ENCODE measurements around the gene MRPL14. TPM values are rescaled to one million over a fixed set of nuclear protein-coding genes. Genes with fewer than 3 reads are reported as not detected.

MRPL14 gene
- polyA plus RNA-seq, 1 donor = 51.4 TPM

- Histone ChIP-seq H3K4me3 (ENCODE audit: low read length) (no peak overlapping the region), H3K36me3 (ENCODE audit: control insufficient read depth, insufficient read depth, low read length) (no peaks in the 10 kb centered on the region), H3K9me3 (ENCODE audit: control insufficient read depth, low read depth, low read length) (no peaks in the 10 kb centered on the region), H3K27ac (ENCODE audit: low read length) (peak overlapping the region; percentile 81), H3K4me1 (ENCODE audit: control insufficient read depth, insufficient read depth, low read length) (peaks cover 43% of the 10 kb centered on the region), H3K27me3 (ENCODE audit: control insufficient read depth, insufficient read depth, low read length) (no peaks in the 10 kb centered on the region)
- DNase-seq = peak; percentile 65 to 81
- WGBS (ENCODE audit: insufficient coverage, low lambda C conversion rate) = no CpG with 5 or more reads among the region's 13 CpGs
Observed at GRCh38 chr6:44074439-44074812, 52.8 kb downstream of the MRPL14 start.

- DNase-seq = no peak
- no CpG with 5 or more reads among the region's 25 CpGs for WGBS (ENCODE audit: insufficient coverage, low lambda C conversion rate)
- H3K4me1 ChIP-seq (ENCODE audit: control insufficient read depth, insufficient read depth, low read length) = peaks cover 43% of the 10 kb centered on the region
- no peaks in the 10 kb centered on the region for H3K36me3 ChIP-seq (ENCODE audit: control insufficient read depth, insufficient read depth, low read length)
- H3K27ac ChIP-seq (ENCODE audit: low read length) = peak overlapping the region; percentile 81
- H3K9me3 ChIP-seq (ENCODE audit: control insufficient read depth, low read depth, low read length) = no peaks in the 10 kb centered on the region
- peak overlapping the region; percentile 44 for H3K4me3 ChIP-seq (ENCODE audit: low read length)
- H3K27me3 ChIP-seq (ENCODE audit: control insufficient read depth, insufficient read depth, low read length) = no peaks in the 10 kb centered on the region
Observed at GRCh38 chr6:44073612-44074438, 53.4 kb downstream of the MRPL14 start.

- WGBS (ENCODE audit: insufficient coverage, low lambda C conversion rate) = no CpG with 5 or more reads among the region's 55 CpGs
- no peaks in the 10 kb centered on the region for H3K36me3 ChIP-seq (ENCODE audit: control insufficient read depth, insufficient read depth, low read length)
- no peaks in the 10 kb centered on the region for H3K9me3 ChIP-seq (ENCODE audit: control insufficient read depth, low read depth, low read length)
- peak overlapping the region; percentile 50 for H3K4me3 ChIP-seq (ENCODE audit: low read length)
- H3K27me3 ChIP-seq (ENCODE audit: control insufficient read depth, insufficient read depth, low read length) = no peaks in the 10 kb centered on the region
- peak overlapping the region; percentile 86 for H3K27ac ChIP-seq (ENCODE audit: low read length)
- DNase-seq = peak; percentile 87 to 92
- peaks cover 43% of the 10 kb centered on the region for H3K4me1 ChIP-seq (ENCODE audit: control insufficient read depth, insufficient read depth, low read length)
Observed at GRCh38 chr6:44072959-44073611, 54.2 kb downstream of the MRPL14 start.

- no peaks in the 10 kb centered on the region for H3K9me3 ChIP-seq (ENCODE audit: control insufficient read depth, low read depth, low read length)
- H3K4me1 ChIP-seq (ENCODE audit: control insufficient read depth, insufficient read depth, low read length) = peaks cover 42% of the 10 kb centered on the region
- no CpG with 5 or more reads among the region's 4 CpGs for WGBS (ENCODE audit: insufficient coverage, low lambda C conversion rate)
- DNase-seq = no peak
- peak overlapping the region; percentile 50 for H3K4me3 ChIP-seq (ENCODE audit: low read length)
- peak overlapping the region; percentile 86 for H3K27ac ChIP-seq (ENCODE audit: low read length)
- no peaks in the 10 kb centered on the region for H3K36me3 ChIP-seq (ENCODE audit: control insufficient read depth, insufficient read depth, low read length)
- no peaks in the 10 kb centered on the region for H3K27me3 ChIP-seq (ENCODE audit: control insufficient read depth, insufficient read depth, low read length)
Observed at GRCh38 chr6:44072452-44072958, 54.7 kb downstream of the MRPL14 start.

GRCh38 chr6:44071670-44072451 lies 55.4 kb downstream of the MRPL14 start:
- H3K27me3 ChIP-seq (ENCODE audit: control insufficient read depth, insufficient read depth, low read length) = no peaks in the 10 kb centered on the region
- peak overlapping the region; percentile 86 for H3K27ac ChIP-seq (ENCODE audit: low read length)
- DNase-seq = no peak
- H3K9me3 ChIP-seq (ENCODE audit: control insufficient read depth, low read depth, low read length) = no peaks in the 10 kb centered on the region
- peaks cover 37% of the 10 kb centered on the region for H3K4me1 ChIP-seq (ENCODE audit: control insufficient read depth, insufficient read depth, low read length)
- 92% methylated on average over 2 of the region's 8 CpGs for WGBS (ENCODE audit: insufficient coverage, low lambda C conversion rate)
- H3K4me3 ChIP-seq (ENCODE audit: low read length) = no peak overlapping the region
- H3K36me3 ChIP-seq (ENCODE audit: control insufficient read depth, insufficient read depth, low read length) = no peaks in the 10 kb centered on the region

GRCh38 chr6:44068607-44069296 lies 58.5 kb downstream of the MRPL14 start:
- no peaks in the 10 kb centered on the region for H3K9me3 ChIP-seq (ENCODE audit: control insufficient read depth, low read depth, low read length)
- H3K27me3 ChIP-seq (ENCODE audit: control insufficient read depth, insufficient read depth, low read length) = no peaks in the 10 kb centered on the region
- H3K4me3 ChIP-seq (ENCODE audit: low read length) = no peak overlapping the region
- no peak for DNase-seq
- no peak overlapping the region for H3K27ac ChIP-seq (ENCODE audit: low read length)
- H3K36me3 ChIP-seq (ENCODE audit: control insufficient read depth, insufficient read depth, low read length) = no peaks in the 10 kb centered on the region
- 94% methylated on average over 2 of the region's 5 CpGs for WGBS (ENCODE audit: insufficient coverage, low lambda C conversion rate)
- H3K4me1 ChIP-seq (ENCODE audit: control insufficient read depth, insufficient read depth, low read length) = peaks cover 9% of the 10 kb centered on the region

GRCh38 chr6:44067173-44068139 lies 59.8 kb downstream of the MRPL14 start:
- Histone ChIP-seq H3K9me3 (ENCODE audit: control insufficient read depth, low read depth, low read length) (no peaks in the 10 kb centered on the region), H3K4me1 (ENCODE audit: control insufficient read depth, insufficient read depth, low read length) (peaks cover 2% of the 10 kb centered on the region), H3K27me3 (ENCODE audit: control insufficient read depth, insufficient read depth, low read length) (no peaks in the 10 kb centered on the region), H3K36me3 (ENCODE audit: control insufficient read depth, insufficient read depth, low read length) (no peaks in the 10 kb centered on the region), H3K27ac (ENCODE audit: low read length) (no peak overlapping the region), H3K4me3 (ENCODE audit: low read length) (no peak overlapping the region)
- DNase-seq = no peak
- no CpG with 5 or more reads among the region's 7 CpGs for WGBS (ENCODE audit: insufficient coverage, low lambda C conversion rate)

GRCh38 chr6:44066394-44067172 lies 60.7 kb downstream of the MRPL14 start:
- Histone ChIP-seq H3K9me3 (ENCODE audit: control insufficient read depth, low read depth, low read length) (no peaks in the 10 kb centered on the region), H3K36me3 (ENCODE audit: control insufficient read depth, insufficient read depth, low read length) (no peaks in the 10 kb centered on the region), H3K4me1 (ENCODE audit: control insufficient read depth, insufficient read depth, low read length) (no peaks in the 10 kb centered on the region), H3K27ac (ENCODE audit: low read length) (no peak overlapping the region), H3K27me3 (ENCODE audit: control insufficient read depth, insufficient read depth, low read length) (no peaks in the 10 kb centered on the region), H3K4me3 (ENCODE audit: low read length) (no peak overlapping the region)
- no peak for DNase-seq
- WGBS (ENCODE audit: insufficient coverage, low lambda C conversion rate) = no CpG with 5 or more reads among the region's 6 CpGs

All from large intestine (tissue), 3 donors.